Stimulated activated CD4-positive, alpha-beta T cell treated with anti-CD3 and anti-CD28 coated beads, Interleukin-15, amount 100 ng/mL, for 1 hour (primary cell): Measurements from ENCODE around the gene CTSS.
"Not testable (repeated sequence)": the region's sequence is repeated elsewhere in the genome, so short reads cannot be mapped to it uniquely, and the experiment has no call there.

Experiments used
- DNase-seq, 2 donors: peaks; one replicate each; pipeline ENCODE4 v3.0.0-alpha.2; 2020; ENCODE audit warnings: low read depth in 1 of 2, low spot score in 1 of 2

CTSS gene

DNA sequence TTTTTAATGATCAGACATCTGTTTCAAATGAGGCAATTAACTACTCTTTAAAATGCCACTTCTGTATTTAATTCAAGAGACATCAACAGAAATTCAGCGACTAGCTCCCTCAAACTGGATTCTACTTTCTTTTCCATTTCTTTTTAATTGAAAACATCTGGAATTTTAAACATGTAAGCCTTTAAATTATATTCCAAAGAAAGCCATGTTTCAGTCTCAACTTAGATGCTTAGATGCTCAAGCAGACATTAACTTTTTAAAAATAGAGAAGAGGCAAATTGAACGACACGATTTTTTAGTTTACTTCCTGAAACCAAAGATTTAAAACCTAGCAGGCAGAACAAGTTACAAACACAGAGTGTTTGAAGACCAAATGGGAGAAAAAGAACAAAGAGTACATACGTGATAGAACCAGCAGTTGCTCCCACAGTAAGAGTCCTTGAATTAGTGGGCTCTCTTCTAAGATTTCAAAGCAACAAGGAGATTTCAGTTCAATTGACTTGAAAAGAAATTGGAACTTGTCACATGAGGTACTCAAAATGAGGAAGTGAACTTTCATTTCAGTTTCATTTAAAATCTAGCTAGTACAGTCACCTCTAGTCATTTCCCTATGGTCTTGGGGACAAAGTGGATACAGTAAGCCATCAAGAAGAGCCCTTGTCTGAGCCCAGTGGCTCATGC, at the start of gene CTSS:
Gene CTSS (minus strand): TSS at position 483 of the 681 bp plus-strand sequence. CDS start 1,015 bp downstream, outside the sequence.
- no peak for DNase-seq

DNA sequence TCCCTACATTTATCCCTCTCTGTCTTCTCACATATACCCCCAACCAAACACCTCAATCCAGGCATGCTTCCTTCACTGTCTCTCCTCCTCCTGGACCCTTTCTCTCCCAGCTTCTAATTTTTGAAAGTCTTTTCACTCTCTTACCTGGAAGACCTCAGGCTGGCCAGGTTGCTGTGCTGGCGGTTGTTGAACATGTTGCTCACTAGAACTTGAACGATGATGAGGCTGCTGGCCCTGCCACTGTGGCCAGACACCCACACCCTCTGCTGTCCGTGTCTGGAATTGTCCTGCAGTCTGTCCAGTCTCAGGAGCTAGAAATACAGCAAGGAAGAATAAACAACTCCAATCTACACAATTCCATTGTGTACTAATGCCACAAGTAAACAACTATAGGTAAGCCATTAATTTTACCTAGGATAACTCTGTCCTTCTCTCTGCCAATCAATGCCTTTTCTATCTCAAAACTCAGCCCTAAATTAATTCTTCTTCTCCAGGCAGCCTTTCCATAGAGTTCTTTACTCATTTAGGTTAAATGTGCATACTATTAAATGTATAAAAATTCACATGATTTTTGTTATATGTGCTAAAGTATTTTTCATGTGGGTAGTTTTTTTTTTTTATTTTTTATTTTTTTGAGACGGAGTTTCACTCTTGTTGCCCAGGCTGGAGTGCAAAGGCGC, 47.6 kb upstream of the CTSS start:
- DNase-seq: no peak

DNA sequence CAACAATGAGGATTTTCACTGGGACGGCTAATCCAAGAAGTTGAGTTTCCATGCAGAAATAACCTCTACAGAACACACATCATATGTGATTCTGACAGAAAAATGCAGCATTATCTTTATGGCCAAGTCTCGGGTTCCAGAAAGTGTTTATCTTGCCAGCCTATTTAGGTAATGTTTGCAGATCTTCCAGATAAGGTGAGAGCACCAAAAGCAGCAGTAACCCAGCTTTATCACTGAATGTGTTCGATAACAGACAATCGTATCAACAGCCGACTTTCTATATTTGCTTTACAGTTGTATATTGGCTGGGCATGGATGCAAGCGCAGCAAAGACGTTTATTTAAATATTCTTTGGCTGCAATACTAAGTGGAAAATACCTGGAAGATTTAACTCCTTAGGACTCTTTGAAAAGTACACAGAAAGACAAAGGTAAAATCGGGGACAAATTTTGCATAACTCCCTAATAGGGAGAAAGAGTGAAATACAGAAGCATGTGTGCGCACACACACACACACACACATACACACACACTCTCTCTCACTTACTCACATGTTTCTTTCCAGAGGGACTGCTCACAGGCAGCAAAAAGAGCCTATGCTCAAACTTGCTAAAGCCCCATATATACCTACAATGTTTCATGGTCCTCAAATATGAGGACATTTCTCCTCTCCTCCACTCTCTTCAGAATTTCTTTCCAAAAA, 45.5 kb upstream of the CTSS start:
- DNase-seq: no peak

DNA sequence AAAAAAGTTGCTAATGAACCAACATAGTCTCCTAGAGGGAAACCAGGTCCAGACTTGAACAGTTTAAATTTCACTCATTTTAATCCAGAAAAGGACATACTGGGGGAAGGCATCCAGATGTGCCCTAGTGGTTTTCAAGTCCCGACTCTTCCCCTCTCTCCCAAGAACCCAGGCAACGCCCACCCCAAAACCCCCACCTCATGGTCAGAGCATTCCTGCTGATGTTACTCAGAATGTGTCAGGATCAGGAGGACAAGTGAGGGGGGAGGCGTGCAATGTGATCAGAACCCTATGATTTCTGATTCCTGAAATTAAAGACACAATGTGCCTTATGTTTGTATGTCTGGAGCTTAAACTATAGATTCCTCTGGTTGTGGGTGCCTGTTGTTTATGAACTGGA, 44.1 kb upstream of the CTSS start:
- no peak for DNase-seq

DNA sequence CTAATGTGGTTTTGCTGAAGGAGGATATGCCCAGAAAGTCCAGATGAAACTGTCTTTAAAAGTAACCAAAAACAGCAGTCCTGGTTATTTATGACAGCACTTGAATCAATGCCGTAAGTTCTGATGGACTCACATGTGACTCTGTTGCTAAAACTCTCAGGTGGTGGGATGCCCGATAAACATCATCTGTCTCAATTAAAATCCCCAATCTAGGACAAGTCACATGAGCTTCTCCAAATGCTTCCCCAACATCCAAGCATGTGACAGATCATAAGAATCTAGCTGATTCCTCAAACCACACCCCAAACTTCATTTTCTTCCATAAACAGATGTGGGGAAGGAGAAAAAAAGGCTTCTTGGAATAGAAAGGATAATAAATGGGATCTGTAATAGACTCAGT, 43.3 kb upstream of the CTSS start:
- no peak for DNase-seq

DNA sequence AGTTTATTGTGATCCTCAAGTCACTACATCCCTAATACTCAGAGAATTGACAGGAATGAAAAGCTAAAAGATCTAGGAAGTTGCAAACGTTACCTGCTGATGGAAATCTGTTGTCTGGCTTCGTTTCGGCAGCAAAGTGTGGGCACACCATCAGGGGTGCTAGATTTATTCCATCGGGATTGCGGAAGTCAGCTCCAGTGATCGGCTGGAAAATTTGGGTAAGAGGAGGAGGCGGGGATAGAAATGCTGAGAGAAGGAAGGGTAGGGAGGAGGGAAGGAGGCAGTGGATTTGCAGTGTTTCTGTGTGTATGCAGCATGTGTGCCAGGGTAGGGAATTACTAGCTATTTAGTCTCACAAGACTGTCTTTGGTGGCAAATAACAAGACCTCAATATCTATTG, 42.5 kb upstream of the CTSS start, which contains the start of gene CTSK:
Gene CTSK (minus strand): TSS at position 140 of the 400 bp plus-strand sequence. CDS start 1,455 bp downstream, outside the sequence.
- DNase-seq: no peak

DNA sequence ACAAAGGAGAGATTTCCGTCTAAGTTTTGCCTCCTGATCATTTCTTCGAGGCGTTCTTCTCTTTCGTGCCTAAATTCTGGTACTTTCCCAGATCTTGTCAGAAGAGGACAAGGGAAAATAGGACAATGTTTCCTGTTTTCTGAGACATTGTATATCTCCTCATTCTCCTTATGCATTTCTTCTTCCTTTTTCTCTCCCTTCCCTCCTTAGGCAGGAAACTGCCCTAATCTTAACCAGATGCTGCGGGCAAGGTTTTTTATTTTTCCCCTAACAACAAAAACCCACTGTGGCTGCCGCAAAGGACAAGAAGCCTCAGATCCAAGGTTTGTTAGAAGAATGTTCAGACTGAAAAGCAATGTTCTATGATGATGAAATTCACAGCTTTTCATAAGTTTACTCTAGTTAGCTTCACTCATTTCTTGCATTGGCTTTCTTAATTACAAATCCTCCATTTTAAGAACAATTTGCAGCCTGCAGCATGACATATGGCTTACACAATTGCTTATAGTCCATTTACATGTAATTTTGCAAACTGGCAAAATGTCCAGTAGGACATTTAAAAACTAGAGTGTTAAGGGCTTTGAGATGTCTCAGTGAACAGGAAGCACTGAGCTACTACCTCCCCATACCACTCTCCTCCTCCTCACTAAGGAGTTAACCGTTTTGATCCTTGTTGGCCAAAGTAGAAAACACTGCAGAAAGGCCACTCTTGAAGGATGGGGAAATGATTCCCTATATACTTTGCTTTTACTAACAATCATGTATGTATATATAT, 41.9 kb upstream of the CTSS start:
- no peak for DNase-seq

DNA sequence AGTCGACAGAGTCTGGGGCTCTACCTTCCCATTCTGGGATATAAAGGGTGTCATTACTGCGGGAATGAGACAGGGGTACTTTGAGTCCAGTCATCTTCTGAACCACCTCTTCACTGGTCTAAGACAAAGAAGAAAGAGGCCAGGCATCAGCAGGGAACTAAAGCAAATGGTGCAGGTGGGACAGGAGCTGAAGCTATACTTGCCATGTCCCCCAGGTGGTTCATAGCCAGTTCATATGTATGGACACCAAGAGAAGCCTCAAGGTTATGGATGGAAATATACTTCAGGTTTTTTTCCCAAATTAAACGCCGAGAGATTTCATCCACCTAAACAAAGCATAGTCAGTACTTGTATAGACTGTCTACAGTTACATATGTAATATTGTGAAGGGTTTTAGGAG, 40.3 kb upstream of the CTSS start:
- DNase-seq: no peak

DNA sequence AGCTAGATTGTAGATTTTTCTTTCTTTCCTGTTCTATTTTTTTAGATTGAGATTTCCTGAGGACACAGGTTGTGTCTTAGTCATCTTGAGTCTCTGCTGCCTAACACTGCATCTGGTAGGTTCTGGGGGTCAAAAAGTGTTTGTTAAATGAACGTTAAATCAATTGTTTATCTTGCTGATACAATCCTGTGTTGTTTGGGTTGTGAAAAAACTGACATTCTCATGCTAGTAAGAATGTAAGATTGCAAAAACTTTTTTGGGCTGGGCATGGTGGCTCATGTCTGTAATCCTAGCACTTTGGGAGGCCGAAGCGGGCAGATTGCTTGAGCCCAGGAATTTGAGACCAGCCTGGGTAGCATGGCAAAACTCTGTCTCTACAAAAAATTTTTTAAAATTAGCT, 39.1 kb upstream of the CTSS start:
- no peak for DNase-seq

DNA sequence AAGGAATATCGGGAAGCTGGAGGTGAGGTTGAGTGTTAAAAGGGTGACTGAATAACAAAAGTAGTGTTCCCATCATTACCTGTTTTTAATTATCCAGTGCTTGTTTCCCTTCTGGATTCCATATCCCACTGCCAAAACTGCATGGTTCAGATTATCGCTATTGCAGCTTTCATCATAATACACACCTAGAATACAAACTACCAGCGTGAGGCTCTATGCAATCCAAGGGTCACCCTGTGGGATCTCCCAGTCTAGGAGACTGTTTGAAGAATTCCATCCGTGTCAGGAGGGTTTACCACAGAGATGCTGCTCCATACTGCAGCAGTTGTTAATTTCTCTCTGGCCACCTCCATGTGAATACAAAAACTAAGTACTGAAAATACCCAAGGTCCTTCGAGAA, 33.5 kb upstream of the CTSS start:
- no peak for DNase-seq

DNA sequence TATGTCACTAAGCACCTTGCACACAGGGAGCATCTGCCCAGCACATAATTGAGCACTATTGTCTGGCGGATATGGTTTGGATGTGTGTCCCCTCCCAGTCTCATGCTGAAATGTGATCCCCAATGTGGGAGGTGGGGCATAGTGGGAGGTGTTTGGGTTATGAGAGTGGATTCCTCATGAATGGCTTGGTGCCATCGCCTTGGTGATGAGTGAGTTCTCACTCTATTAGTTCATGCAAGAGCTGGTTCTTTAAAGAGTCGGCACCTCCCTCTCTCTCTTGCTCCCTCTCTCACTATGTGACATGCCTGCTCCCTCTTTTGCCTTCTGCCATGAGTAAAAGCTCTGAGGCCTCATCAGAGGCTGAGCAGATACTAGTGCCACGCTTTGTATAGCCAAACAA, 32.9 kb upstream of the CTSS start:
- no peak for DNase-seq

DNA sequence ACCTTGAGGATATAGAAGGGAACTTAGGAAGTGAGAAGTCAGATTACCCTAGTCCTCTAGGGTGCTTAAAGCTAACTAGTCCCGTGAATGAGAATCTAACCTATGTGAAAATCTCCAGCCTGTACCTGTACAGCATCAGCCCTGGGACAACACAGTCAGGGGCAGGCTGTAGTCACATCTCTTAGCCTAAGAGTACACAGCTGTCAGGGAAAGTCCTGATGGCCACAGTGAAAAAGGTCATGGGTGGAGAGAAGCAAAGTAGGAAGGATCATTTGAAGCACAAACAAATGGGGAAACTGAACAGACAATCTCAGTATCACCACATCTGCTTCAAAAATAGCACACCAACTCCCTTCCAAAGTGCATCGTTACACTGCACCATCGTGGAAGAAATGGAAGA, 30.8 kb upstream of the CTSS start:
- no peak for DNase-seq

DNA sequence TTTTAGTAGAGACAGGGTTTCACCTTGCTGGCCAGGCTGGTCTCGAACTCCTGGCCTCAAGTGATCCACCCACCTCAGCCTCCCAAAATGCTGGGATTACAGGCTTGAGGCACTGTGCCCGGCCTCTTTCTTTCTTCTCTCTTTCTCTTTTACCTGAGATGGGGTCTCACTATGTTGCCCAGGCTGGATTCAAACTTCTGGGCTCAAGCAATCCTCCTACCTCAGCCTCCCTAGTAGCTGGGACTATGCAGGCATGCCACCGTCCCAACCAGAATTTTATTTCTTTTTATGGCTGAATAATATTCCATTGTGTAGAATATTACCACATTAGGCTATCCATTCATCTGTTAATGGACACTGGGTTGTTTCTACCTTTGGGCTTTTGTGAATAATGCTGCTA, 28.2 kb upstream of the CTSS start:
- not testable (repeated sequence) for DNase-seq

DNA sequence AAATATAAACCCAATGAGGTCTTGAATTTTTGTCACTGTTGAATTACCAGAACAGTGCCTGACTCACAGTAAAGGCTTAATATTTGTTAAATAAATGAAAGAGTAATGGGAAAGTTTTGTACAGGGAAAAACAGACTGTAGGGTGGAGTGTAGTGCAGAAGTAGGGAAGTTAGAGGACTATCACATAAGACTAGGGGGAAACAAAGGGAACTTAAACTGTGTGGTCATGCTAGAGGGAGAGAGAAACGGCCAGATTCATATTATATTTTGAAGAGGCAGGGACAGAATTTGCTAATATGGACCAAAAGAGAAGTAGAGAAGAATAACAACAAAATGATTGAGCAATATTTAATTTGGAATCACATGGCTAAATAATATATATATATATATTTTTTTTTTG, 27.6 kb upstream of the CTSS start:
- no peak for DNase-seq

DNA sequence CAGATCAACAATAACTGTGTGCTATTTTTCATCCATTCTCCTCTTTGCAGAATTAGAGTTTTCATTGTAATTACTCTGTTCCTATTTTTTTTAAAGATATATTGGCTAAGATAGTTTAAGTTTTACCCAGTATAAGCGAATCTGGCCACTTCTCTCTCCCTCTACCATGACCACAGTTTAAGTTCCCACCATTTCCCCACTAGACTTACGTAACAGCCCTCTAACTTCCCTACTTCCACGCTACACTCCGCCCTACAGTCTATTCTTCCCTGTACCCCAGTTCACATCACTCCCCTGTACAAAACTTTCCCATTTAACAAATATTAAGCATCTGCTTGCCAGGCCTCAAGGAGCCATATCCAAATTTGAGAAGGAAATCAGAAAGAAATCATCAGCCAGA, 26.0 kb upstream of the CTSS start:
- no peak for DNase-seq

DNA sequence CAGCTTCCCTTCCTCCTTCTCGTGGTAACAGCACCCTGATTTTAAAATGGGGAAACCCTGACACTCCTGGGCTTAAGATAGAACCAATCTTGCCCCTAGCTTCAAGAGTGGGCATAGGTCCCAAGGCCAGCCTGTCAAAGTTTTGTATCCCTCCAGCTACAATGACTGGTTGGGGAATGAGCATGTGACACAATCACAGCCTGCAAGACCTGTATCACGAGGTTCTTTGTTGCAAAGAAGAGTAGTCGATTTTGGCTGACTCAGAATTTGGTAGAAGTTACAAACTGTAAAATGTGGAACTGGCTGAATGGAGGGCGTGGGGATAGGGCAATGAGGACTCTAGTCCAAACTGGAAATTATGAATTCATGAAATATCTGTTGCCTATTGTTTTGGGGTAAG, 23.8 kb upstream of the CTSS start:
- no peak for DNase-seq

DNA sequence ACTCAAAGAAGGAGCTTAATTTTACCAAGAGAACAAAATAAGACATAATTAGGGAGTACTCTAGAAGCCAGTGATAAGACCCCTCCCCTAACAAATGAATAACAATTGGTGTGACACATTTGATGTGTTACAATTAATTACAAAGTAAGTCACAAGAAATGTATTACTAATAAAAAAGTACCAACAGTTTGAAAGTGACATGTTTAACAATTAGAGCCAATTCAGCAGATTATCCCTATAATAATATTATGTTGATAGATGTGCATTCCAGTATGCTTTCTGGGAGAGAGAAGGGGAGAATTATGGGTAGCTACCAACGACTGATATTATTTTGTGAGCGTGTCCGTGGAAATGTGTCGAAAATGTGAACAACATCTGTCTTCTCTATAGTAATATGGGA, 23.4 kb upstream of the CTSS start:
- DNase-seq: no peak

DNA sequence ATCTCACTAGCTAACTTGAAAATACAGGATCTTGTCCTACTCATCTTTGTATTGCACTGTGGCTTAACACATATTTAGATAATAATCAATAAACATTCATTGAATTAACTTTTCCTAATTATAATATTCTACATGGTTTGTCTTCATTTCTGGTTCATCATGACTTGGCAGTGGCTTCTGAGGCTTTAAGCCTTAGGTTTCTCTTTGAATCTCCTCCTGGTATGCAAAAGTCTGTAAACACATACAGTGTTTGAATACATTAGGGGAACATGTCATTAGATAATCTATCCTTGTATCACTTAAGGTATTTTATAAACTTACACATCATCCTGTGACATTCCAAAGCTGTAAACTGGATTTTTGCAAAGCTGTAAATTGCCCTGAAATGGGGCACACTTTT, 21.9 kb upstream of the CTSS start:
- DNase-seq: no peak

DNA sequence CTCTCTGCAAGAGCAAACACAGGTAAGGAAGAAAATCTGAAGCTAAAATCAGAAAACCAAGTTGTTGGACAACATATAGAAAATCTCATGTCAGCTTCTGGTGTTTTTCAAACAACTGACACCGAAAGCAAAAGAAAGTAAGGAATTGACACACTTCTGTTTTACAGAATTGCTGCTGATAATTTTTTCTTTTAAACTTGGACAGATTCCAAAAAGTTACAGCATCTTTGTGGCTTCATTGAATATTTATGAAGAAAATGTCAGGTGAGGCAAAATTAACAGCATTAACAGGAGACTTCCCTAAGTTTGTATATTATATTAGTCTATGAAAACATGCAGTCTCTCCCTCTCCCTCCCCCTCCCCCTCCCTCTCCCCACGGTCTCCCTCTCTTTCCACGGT, 14.9 kb upstream of the CTSS start:
- DNase-seq: no peak

DNA sequence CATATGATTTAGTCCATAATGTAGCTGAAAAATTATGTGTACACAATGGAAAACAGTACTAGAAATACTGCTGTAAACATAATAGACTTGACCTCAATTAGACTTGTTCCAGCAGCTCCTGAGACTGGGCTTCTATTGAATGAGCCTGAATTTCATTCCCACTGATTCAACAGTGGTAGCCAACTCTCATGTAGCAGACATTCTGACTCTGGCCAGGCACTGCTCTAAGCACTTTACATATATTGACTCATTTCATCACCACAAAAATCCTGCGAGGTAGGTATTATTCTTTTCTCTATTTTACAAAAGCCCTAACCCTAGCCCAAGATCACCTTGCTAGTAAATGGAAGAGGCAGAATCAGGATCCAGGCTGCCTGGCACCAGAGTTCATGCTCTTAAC, 12.8 kb upstream of the CTSS start:
- DNase-seq: no peak

DNA sequence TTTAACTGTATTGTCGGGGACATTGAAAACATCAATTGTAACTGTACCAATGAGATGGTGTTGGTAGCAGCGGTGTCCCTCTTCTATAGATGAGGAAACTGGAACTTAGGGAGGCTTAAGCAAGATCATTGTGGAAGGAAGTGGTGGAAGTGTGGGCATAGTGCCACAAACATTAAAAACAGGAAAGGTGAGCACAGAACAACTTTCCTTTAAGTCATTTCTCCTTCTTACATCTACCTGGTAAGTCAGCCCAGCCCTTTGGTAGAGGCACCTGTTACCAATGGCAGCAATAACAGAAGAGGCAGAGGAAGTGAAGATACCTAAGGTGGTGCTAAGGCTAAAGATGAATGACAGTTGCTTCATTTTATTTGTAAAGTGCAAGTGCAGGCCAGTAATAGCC, 12.0 kb upstream of the CTSS start:
- DNase-seq: no peak
